ENCODE measurements around the gene SGPL1. TPM values are rescaled to one million over a fixed set of nuclear protein-coding genes. Genes with fewer than 3 reads are reported as not detected.

The SGPL1 gene
- total and polyA plus RNA-seq, 2 of the 8 experiments (the other 6 are each of a cell fraction or from before 2014, with no cell fraction given) = 20.5 to 51.6 TPM

GRCh38 chr10:70804421-70804808 is 11.3 kb upstream of the SGPL1 start:
- H3K4me1 ChIP-seq (replicated peaks in 1 of 4; ENCODE audit: control insufficient read depth in 3 of 4, insufficient read depth in 4 of 4, low read length in 3 of 4) = peaks cover 0 to 5% (median under 1%) of the 10 kb centered on the region in 4 experiments; a peak in 3 of 7 replicates
- no peak overlapping the region for H2AFZ ChIP-seq (ENCODE audit: low read length)
- H3K4me3 ChIP-seq (ENCODE audit: extremely low read depth in 1 of 4, insufficient read depth in 2 of 4, low read depth in 3 of 4, low read length in 4 of 4) = no peak overlapping the region
- H4K20me1 ChIP-seq (replicated peaks in 1 of 2; ENCODE audit: control insufficient read depth in 1 of 2, insufficient read depth in 2 of 2, low read length in 2 of 2) = no peaks in the 10 kb centered on the region
- no peak overlapping the region for H3K27ac ChIP-seq (ENCODE audit: low read depth, low read length)
- WGBS, 2 experiments (ENCODE audit: extremely low coverage in 1 of 2, insufficient coverage in 1 of 2, insufficient read length in 1 of 2, insufficient replicate concordance in 2 of 2, low coverage in 1 of 2, low lambda C conversion rate in 2 of 2, missing lambda C conversion rate in 1 of 2) = 93% methylated on average over 2 of the region's 2 CpGs; no CpG with 5 or more reads in 1 of the 2 experiments
- H3K56ac ChIP-seq (replicated peaks; ENCODE audit: insufficient read length, low read depth, low read length) = no peak overlapping the region
- no peaks in the 10 kb centered on the region for H3K9me3 ChIP-seq (ENCODE audit: insufficient read depth in 2 of 2, low read depth in 1 of 2, low read length in 1 of 2)
- no peak overlapping the region for H4K91ac ChIP-seq (replicated peaks; ENCODE audit: insufficient read length, low read length)
- no peaks in the 10 kb centered on the region for H3K79me2 ChIP-seq (ENCODE audit: control insufficient read depth in 1 of 2, insufficient read depth in 2 of 2, low read length in 2 of 2)
- no peak overlapping the region for H3K23ac ChIP-seq (ENCODE audit: insufficient read length)
- no peak overlapping the region for H3K9ac ChIP-seq (replicated peaks in 1 of 4; ENCODE audit: extremely low read depth in 1 of 4, low read depth in 3 of 4, low read length in 3 of 4)
- no peak overlapping the region for H2AK5ac ChIP-seq (ENCODE audit: low read depth, low read length)
- no peaks in the 10 kb centered on the region; a peak in 1 of 7 replicates for H3K27me3 ChIP-seq (replicated peaks in 1 of 4; ENCODE audit: control insufficient read depth in 3 of 4, extremely low read depth in 1 of 4, insufficient read depth in 3 of 4, low read length in 3 of 4)
- no peak overlapping the region for H2BK5ac ChIP-seq (ENCODE audit: low read depth, low read length)
- no peak for FAIRE-seq
- DNase-seq (ENCODE audit: low read depth in 1 of 2, low spot score in 2 of 2) = no peak
- H3K4ac ChIP-seq (replicated peaks; ENCODE audit: insufficient read length, low read depth, low read length) = no peak overlapping the region
- H2BK12ac ChIP-seq (ENCODE audit: low read depth, low read length) = no peak overlapping the region
- H3K36me3 ChIP-seq (ENCODE audit: control insufficient read depth in 2 of 4, insufficient read depth in 4 of 4, low read length in 3 of 4) = no peaks in the 10 kb centered on the region
- no peak overlapping the region for H3K18ac ChIP-seq (ENCODE audit: extremely low read depth, low read length)
- H2BK20ac ChIP-seq (ENCODE audit: low read length) = no peak overlapping the region
- H2BK15ac ChIP-seq (ENCODE audit: low read length) = no peak overlapping the region
- TF ChIP-seq YY1 (IDR thresholded peaks at IDR 0.05; ENCODE audit: low read depth, low read length) = no peak
- no peak overlapping the region for H3K14ac ChIP-seq (ENCODE audit: insufficient read length)
- ChIA-PET CTCF (ENCODE audit: partially characterized antibody) (interaction anchor here (1.1 to 1.8 kb wide), 5 partner anchors 11 to 156 kb away, joined by 3 to 6 read pairs (median 3); partner anchors contain the start of gene SGPL1), POLR2A (ENCODE audit: partially characterized antibody) (interaction anchor here (0.8 kb wide), 1 partner anchor 9 kb away, joined by 3 read pairs; no protein-coding TSS in a partner anchor)
- no peak overlapping the region for H2BK120ac ChIP-seq (replicated peaks; ENCODE audit: low read depth, low read length)
- H3K79me1 ChIP-seq (ENCODE audit: low read depth, low read length) = no peaks in the 10 kb centered on the region
- no peak overlapping the region for H3K4me2 ChIP-seq (ENCODE audit: insufficient read depth in 1 of 2, low read depth in 2 of 2, low read length in 2 of 2)
- H4K8ac ChIP-seq (ENCODE audit: extremely low read depth, insufficient read depth, low read length) = no peak overlapping the region
- H4K5ac ChIP-seq (ENCODE audit: insufficient read length, low read depth, low read length) = no peak overlapping the region
- H3K23me2 ChIP-seq (ENCODE audit: low read depth, low read length) = no peaks in the 10 kb centered on the region; the same call in 1 of the 2 replicates
